Mesangial cell (primary cell): ENCODE data around the gene TMEM158. TPM values are rescaled to one million over a fixed set of nuclear protein-coding genes. Genes with fewer than 3 reads are reported as not detected.

Source experiments
- total RNA-seq: library from RNA; depleted of rRNA; stranded (reverse); fragments of >200 nt; gene quantifications from 2 replicates; pipeline ENCODE4 v1.2.3, GENCODE V29; 2015

TMEM158 gene
- 5.2 and 20.9 TPM in 2 replicates for total RNA-seq

GRCh38 chr3:45226206-45226915, at the start of gene TMEM158:
Gene TMEM158, minus strand, starts transcription at chr3:45226287. Its CDS starts 260 bp downstream, at chr3:45226027.

Other genes starting within 250 kb of the TMEM158 start
- 0.38 TPM in 1 of 2 replicates, not detected in the other for gene CLEC3B, start 200.0 kb downstream of the TMEM158 start, total RNA-seq
- 28.3 and 70.9 TPM in 2 replicates for gene CDCP1, start 79.9 kb downstream of the TMEM158 start, total RNA-seq
- 17.3 and 21.8 TPM in 2 replicates for gene LARS2, start 162.3 kb upstream of the TMEM158 start, total RNA-seq